Ureter (tissue), 1 donor: ENCODE measurements around the gene BAG5. TPM values are rescaled to one million over a fixed set of nuclear protein-coding genes. Genes with fewer than 3 reads are reported as not detected.

Experiments used
- DNase-seq: peaks from one replicate; pipeline ENCODE4 v3.0.0-alpha.2; 2020; ENCODE audit warnings: low spot score
- total RNA-seq: library from RNA; stranded (reverse); gene quantifications from one replicate; pipeline ENCODE4 v1.2.4, GENCODE V29; 2023
- donor health status: DM: yes; HTN: yes; CAD: no.

The BAG5 gene
- total RNA-seq, 1 donor from 2014 or later = 36.8 TPM

- DNase-seq = peak; percentile 73
Measured at GRCh38 chr14:103546652-103547454, 15.6 kb downstream of the BAG5 start.

DNA sequence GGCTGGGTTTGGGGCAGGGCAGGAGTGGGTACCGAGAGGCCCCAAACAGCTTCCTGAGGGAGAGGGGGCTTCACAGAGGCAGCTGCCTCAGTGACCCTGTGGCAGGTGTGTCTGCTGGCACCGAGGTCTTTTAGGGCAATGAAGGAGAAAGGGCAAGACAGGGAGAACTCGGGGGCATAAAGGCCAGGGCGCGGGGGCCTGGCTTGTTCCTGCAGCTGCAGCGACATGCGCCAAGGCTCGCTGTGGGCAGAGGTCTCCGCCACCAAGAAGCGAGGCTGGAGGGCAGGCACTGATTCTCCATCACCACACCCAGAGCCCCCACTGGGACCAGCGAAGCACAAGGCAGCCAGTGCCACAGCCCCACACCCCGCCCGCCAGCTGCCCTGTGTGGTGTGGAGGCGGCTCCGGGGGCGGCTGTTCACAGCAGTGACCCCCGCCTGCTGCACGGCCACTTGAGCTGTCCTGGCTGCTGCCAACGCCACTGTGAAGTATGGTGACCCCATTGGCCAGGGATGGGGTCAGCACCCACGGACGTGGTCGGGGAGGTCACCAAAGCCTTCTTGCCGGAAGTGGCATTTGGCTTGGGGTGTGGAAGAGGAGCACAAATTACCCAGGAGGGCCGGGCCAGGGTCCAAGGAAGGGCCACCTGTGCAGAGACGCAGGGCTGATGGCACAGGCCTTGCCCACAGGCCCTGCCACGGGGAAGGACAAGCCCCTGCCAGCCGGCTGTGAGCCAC, 16.4 kb downstream of the BAG5 start:
- DNase-seq = peak; percentile 41

GRCh38 chr14:103545219-103545914, 17.1 kb downstream of the BAG5 start:
- no peak for DNase-seq

GRCh38 chr14:103544388-103545218, 17.9 kb downstream of the BAG5 start:
- DNase-seq = no peak

DNA sequence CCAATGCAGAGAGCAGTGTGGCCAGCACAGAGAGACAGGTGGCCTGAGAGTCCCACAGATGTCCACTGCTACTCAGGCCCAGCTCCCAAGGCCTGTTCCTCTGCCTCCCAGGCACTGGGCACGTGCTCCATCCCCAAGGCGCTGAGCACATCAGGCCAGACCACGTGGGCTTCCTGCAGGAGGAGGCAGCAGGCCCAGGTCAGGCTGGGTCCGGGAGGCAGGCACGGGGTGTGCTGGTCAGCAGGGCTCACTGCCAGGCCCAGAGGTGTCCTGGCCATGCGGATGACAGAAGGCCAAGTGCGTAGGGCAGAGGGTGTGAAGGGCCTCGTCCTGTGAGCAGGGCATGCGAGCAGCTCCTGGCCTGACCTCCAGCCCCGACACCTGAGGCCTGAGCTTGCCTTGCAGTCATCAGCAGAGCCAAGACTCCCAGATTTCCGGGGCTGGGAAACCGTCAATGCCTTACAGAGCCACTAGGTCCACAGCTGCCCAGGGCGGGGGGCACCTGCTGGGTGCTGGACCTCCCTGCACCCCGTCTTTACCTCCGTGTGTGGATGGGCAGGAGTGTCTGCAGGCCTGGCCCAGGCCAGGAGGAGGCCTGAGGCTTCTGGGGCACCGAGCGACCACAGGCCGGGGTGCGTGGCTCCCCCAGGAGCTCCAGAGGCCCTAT, 18.6 kb downstream of the BAG5 start:
- DNase-seq = no peak

- DNase-seq = no peak
Measured at GRCh38 chr14:103543140-103543539, 19.3 kb downstream of the BAG5 start.

DNA sequence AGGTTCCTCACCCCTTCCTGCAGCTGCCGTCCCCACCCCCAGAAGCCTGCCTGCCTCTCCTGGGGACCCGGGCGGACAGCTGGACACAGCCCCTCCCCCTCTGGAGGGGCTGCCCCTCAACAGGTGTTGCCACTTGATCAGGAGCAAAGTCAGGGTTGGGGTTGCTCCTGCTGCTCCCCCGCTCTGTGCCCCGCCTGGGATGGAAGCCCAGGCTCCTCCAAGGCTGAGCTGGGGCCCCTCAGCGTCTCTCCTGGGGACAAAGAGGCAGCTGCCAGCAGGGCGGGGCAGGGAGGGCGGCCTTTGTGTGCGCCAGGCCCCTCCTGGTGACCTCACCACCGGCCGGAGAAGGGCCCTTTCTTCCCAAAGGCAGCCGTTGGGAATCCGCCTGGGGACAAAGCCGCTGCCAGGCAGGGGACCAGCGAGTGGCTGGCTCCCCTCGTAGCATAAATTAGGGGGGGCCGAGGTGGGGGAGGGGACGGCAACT, 19.8 kb downstream of the BAG5 start:
- DNase-seq = no peak

- no peak for DNase-seq
Measured at GRCh38 chr14:103541709-103542604, 20.5 kb downstream of the BAG5 start.

GRCh38 chr14:103540821-103541708, 21.4 kb downstream of the BAG5 start:
- DNase-seq = no peak

DNA sequence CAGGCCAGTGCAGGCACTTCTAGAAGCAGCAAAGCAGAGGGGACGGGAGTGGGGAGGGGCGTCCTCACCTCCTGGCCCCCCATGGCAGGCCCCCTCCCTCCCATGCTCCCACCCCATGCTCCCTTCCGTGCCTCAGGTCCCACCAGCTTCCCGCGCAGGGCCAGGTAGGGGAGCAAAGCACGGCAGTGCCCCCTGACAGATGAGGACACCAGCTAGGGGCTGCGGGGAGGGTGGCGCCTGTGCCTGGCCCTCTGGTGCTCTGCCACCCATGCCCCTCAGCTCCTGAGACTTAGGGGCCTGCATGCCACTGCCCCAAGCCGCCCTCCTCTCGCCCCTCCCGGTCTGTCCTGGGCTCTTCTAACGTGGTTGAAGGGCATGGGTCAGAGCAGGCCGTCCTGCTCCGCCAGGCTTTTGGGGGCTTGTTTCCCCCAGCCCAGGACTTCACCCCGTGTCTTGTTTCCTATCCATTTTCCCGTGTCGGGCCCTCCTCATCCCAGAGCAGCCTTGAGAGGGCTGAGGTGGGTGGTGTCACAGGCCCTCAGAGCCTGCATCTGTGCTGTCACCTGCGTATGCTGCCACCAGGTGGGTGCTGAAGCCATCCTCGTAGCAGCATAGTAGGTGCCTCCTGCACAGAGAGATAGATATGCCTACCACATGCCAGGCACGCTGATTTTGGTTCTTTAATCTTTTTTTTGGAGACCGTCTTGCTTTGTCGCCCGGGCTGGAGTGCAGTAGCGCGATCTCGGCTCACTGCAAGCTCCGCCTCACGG, 23.2 kb downstream of the BAG5 start:
- no peak for DNase-seq

DNA sequence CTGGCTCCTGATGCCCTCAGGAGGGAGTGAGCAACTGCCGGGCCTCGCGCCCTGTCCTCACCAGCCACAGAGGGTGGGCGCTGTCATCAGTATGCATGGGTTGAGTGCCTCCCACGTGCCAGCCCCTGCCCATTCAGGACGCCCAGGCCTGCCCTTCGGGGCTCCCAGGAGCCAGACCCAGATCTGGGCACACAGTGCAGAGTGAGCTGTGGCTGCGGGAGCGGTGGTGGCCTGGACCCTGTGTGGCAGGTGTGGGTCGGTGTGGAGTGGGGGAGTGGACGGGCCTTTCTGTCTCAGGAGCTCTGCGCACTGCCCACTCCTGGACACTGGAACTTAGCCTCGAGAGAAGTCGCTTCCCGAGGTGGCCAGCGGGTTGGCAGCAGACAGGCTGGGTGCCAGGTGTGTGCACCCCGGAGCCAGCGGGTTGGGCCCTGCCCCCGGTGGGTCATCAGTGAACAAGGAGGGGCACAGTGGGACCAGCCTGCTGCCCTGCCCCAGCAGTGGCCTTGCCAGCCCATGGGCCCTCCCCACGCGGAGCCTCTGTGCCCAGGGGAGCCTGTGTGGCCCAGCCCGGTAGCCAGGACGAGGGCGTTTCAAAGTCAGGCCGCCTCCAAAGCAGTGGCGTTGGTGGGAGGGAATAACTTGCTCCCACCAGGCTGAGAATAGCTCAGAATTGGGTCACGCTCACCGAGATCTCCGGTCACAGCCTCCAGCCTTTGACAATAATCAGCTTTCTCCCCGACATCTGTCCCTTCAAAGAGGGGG, 24.0 kb downstream of the BAG5 start:
- no peak for DNase-seq

- DNase-seq = no peak
Measured at GRCh38 chr14:103537175-103537990, 25.1 kb downstream of the BAG5 start.

GRCh38 chr14:103536693-103537092, 25.8 kb downstream of the BAG5 start:
- DNase-seq = no peak

- no peak for DNase-seq
Measured at GRCh38 chr14:103535891-103536565, 26.4 kb downstream of the BAG5 start.

DNA sequence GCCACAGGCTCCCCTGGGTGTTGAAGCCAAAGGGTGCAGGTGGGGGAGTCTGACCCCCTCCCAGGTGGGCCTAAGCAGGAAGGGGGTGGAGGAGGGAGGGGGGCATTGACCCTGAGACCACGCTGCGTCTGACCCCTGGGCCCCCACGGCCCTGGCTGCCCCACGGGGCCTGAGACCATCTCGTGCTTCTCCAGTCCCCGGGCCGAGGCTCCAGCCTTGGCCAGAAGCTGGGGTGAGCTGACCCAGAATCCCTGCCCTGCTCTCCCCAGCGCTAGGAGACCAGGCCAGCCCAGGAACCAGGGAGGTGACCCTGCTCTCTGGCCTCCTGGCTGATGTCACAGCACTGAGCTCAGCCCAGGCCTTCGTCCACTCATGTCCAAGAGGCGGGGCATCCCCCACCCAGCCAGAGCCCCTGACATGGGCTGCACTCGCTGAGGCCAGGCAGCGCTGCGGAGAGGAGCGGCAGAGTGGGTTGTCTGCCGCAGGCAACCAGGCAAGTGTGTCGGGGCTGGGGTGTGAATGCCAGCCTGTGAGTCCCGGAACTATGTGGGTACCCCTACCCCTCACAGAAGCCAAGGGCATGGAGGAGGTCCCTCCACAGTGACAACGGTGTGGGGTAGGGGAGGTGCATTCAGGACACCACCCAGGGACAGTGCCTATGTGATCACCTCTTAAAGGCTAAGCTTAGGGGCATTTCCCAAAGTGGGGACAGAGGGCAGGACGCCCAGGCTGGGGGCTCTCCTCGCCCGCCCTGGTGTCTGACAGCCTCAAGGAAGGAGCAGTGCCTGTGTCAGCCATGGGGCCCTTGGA, 27.2 kb downstream of the BAG5 start:
- no peak for DNase-seq
